IMR-90 (cell line): Measurements from ENCODE around the gene PDLIM1. TPM values are rescaled to one million over a fixed set of nuclear protein-coding genes. Genes with fewer than 3 reads are reported as not detected.
"Not testable (repeated sequence)": the region's sequence is repeated elsewhere in the genome, so short reads cannot be mapped to it uniquely, and the experiment has no call there.

ENCODE experiments used
- ATAC-seq: fragments of 200-7000 bp; cut with Tn5 transposase; 2 replicates; pipeline ENCODE4 v1.9.1; 2020; ENCODE audit warnings: low read depth, mild to moderate bottlenecking, moderate library complexity
- BruUV-seq: library from RNA; stranded (reverse); fragments of 400-500 nt; replicated peaks from 2 replicates; lab custom pipeline; 2021; lab: Mats Ljungman, UMichigan
- CTCF ChIA-PET: fragments of 300-600 bp; formaldehyde crosslinking; extraction: SDS; loops from one replicate; lab custom pipeline; 2021; ENCODE audit warnings: antibody characterized with exemption; lab: Yijun Ruan, JAX
- POLR2A ChIA-PET: fragments of 300-600 bp; sonication (Branson Sonifier 250); formaldehyde crosslinking; loops from one replicate; lab custom pipeline; 2022; ENCODE audit warnings: antibody characterized with exemption; ENCODE audit not compliant: unreplicated experiment; lab: Charles Lee
- DNase-seq: peaks from one replicate; pipeline ENCODE4 v3.0.0; 2013
- H2AFZ ChIP-seq: replicated peaks from 2 replicates; pipeline ENCODE3; 2013; ENCODE audit warnings: low read length, mild to moderate bottlenecking; ENCODE audit not compliant: poor library complexity
- H2AK5ac ChIP-seq: 2 replicates; pipeline ENCODE4 v1.6.1; 2013; ENCODE audit warnings: low read depth, low read length, inconsistent platforms
- H2AK9ac ChIP-seq: replicated peaks from 2 replicates; pipeline ENCODE3; 2013; ENCODE audit warnings: mild to moderate bottlenecking, low read depth, low read length, moderate library complexity; ENCODE audit not compliant: poor library complexity
- H2BK120ac ChIP-seq: 2 replicates; pipeline ENCODE4 v1.6.1; 2013; ENCODE audit warnings: low read depth, low read length, inconsistent platforms
- H2BK15ac ChIP-seq: 3 replicates; pipeline ENCODE4 v1.6.1; 2013; ENCODE audit warnings: low read depth, low read length, inconsistent platforms
- H2BK20ac ChIP-seq: 2 replicates; pipeline ENCODE4 v1.6.1; 2013; ENCODE audit warnings: low read depth, mild to moderate bottlenecking, inconsistent platforms, low read length, moderate library complexity
- H2BK5ac ChIP-seq: 2 replicates; pipeline ENCODE4 v1.6.1; 2013; ENCODE audit warnings: mild to moderate bottlenecking, low read depth, low read length, inconsistent platforms; ENCODE audit not compliant: poor library complexity, severe bottlenecking
- H3K14ac ChIP-seq: replicated peaks from 2 replicates; pipeline ENCODE4 v1.6.1; 2013; ENCODE audit warnings: low read depth, low read length, inconsistent platforms
- H3K18ac ChIP-seq: 2 replicates; pipeline ENCODE4 v1.6.1; 2013; ENCODE audit warnings: low read depth, low read length, control low read depth
- H3K23ac ChIP-seq: 2 replicates; pipeline ENCODE4 v1.6.1; 2013; ENCODE audit warnings: low read depth, low read length, inconsistent platforms
- H3K27ac ChIP-seq: 2 replicates; pipeline ENCODE4 v1.5.1; 2013; ENCODE audit warnings: mild to moderate bottlenecking, control low read depth, low read length; ENCODE audit not compliant: insufficient read depth
- H3K27me3 ChIP-seq: 2 replicates; pipeline ENCODE4 v1.6.1; 2013; ENCODE audit warnings: low read length; ENCODE audit not compliant: control insufficient read depth, insufficient read depth
- H3K36me3 ChIP-seq: 2 replicates; pipeline ENCODE4 v1.6.1; 2013; ENCODE audit warnings: low read length, mixed read lengths; ENCODE audit not compliant: control insufficient read depth, insufficient read depth
- H3K4ac ChIP-seq: 2 replicates; pipeline ENCODE4 v1.6.1; 2013; ENCODE audit warnings: low read depth, low read length, inconsistent platforms
- H3K4me1 ChIP-seq: 2 replicates; pipeline ENCODE4 v1.6.1; 2013; ENCODE audit warnings: low read length, mixed read lengths; ENCODE audit not compliant: control insufficient read depth, insufficient read depth
- H3K4me2 ChIP-seq: 2 replicates; pipeline ENCODE4 v1.6.1; 2013; ENCODE audit warnings: low read depth, mild to moderate bottlenecking, control low read depth, low read length, moderate library complexity
- H3K4me3 ChIP-seq: 2 replicates; pipeline ENCODE4 v1.5.1; 2013; ENCODE audit warnings: low read depth, mild to moderate bottlenecking, control low read depth, low read length, moderate library complexity; ENCODE audit not compliant: insufficient read depth
- H3K56ac ChIP-seq: 2 replicates; pipeline ENCODE4 v1.6.1; 2013; ENCODE audit warnings: low read length, inconsistent platforms; ENCODE audit not compliant: insufficient read depth; ENCODE audit errors: extremely low read depth
- H3K79me1 ChIP-seq, 2 experiments: 2 replicates each; pipeline ENCODE4 v1.6.1; 2013; ENCODE audit warnings: low read length in 2 of 2, inconsistent platforms in 1 of 2, low read depth in 1 of 2
- H3K9ac ChIP-seq: 2 replicates; pipeline ENCODE4 v1.6.1; 2013; ENCODE audit warnings: low read depth, low read length, control low read depth
- H3K9me1 ChIP-seq: 2 replicates; pipeline ENCODE4 v1.6.1; 2013; ENCODE audit warnings: low read length, inconsistent platforms; ENCODE audit not compliant: insufficient read depth
- H3K9me3 ChIP-seq: 2 replicates; pipeline ENCODE4 v1.6.1; 2013; ENCODE audit warnings: low read length; ENCODE audit not compliant: control insufficient read depth, insufficient read depth
- H4K20me1 ChIP-seq: 2 replicates; pipeline ENCODE4 v1.6.1; 2013; ENCODE audit warnings: low read length, inconsistent platforms; ENCODE audit not compliant: insufficient read depth
- H4K5ac ChIP-seq: 2 replicates; pipeline ENCODE4 v1.6.1; 2013; ENCODE audit warnings: mild to moderate bottlenecking, low read depth, low read length, control low read depth
- H4K8ac ChIP-seq, 2 experiments: 2 replicates each; pipeline ENCODE4 v1.6.1; 2013; ENCODE audit warnings: low read depth in 2 of 2, low read length in 2 of 2, control low read depth in 1 of 2, inconsistent platforms in 1 of 2
- H4K91ac ChIP-seq: 2 replicates; pipeline ENCODE4 v1.6.1; 2013; ENCODE audit warnings: low read depth, low read length, inconsistent platforms; ENCODE audit not compliant: insufficient read depth
- RAD21 ChIP-seq: IDR thresholded peaks from 2 replicates; pipeline ENCODE4 v1.6.1; 2012; ENCODE audit warnings: low read length, improper control_type of control experiment
- WGBS, 2 experiments: methylation state at CpG; one replicate each; pipeline versions ENCODE4 v1.1.5 to v1.1.7; 2013; ENCODE audit warnings: missing lambda C conversion rate in 2 of 2; ENCODE audit not compliant: insufficient read length in 1 of 2; ENCODE audit errors: extremely low coverage in 2 of 2; 5-methylcytosine and 5-hydroxymethylcytosine counted together
- dilution Hi-C: fragments of 300-500 bp; cut with HindIII; formaldehyde crosslinking; loops from one replicate; pipeline ENCODE4 v1.14.3; 2018; ENCODE audit warnings: low sequenced_read_pairs; ENCODE audit not compliant: unreplicated experiment
- in situ Hi-C: fragments of 300-500 bp; cut with MboI; formaldehyde crosslinking; loops from 3 replicates; pipeline ENCODE4 v1.14.3; 2019; ENCODE audit warnings: low sequenced_read_pairs, inconsistent platforms, mixed read lengths
- intact Hi-C: fragments of 100-400 bp; cut with micrococcal nuclease; formaldehyde crosslinking; loops from 2 replicates; pipeline ENCODE4 v1.10.0; 2022
- polyA plus RNA-seq, 3 experiments: library from polyadenylated mRNA; depleted of rRNA; stranded (reverse); fragments of >200 nt; gene quantifications; 2 replicates each; pipeline ENCODE4 v1.2.3, GENCODE V29; 2012; ENCODE audit warnings: low replicate concordance in 1 of 3
- total RNA-seq: library from RNA; depleted of rRNA; stranded (reverse); fragments of >200 nt; gene quantifications from 2 replicates; pipeline ENCODE4 v1.2.3, GENCODE V29; 2012

Gene PDLIM1
- total and polyA plus RNA-seq, 2 of the 4 experiments (the other 2 are of a cell fraction): 30.1 to 187 TPM

DNA sequence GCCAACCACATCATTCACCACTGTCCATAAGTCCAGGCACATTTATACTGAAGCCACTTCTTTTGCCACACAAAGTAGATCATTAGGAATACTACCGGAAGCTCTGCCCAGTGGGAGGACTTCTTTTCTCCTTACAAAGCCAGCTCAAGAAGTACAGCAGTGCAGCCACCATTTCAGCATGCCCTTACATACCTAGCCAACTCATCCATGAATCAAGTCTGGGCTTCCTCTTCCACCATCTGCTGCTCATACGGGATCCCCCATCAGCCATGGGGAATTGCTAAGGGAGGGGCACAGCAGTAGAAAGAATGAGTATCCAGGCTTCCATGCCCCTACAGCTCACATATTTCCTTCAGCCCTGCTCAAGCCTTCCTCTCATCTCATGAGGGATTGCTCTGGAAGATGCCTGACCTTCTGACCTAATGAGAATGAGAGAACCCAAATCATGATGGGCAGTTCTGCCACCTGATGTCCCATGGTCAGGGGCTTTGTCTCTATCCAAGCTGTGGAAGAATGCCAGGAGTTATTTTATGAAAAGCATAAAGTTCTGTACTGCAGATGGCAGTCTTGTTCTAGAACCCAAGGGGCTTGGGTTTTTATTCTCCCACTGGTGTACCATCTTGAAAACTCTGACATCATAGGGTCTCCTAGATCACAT lies 57.3 kb downstream of the PDLIM1 start (continued):
- TF ChIP-seq RAD21: no peak

DNA sequence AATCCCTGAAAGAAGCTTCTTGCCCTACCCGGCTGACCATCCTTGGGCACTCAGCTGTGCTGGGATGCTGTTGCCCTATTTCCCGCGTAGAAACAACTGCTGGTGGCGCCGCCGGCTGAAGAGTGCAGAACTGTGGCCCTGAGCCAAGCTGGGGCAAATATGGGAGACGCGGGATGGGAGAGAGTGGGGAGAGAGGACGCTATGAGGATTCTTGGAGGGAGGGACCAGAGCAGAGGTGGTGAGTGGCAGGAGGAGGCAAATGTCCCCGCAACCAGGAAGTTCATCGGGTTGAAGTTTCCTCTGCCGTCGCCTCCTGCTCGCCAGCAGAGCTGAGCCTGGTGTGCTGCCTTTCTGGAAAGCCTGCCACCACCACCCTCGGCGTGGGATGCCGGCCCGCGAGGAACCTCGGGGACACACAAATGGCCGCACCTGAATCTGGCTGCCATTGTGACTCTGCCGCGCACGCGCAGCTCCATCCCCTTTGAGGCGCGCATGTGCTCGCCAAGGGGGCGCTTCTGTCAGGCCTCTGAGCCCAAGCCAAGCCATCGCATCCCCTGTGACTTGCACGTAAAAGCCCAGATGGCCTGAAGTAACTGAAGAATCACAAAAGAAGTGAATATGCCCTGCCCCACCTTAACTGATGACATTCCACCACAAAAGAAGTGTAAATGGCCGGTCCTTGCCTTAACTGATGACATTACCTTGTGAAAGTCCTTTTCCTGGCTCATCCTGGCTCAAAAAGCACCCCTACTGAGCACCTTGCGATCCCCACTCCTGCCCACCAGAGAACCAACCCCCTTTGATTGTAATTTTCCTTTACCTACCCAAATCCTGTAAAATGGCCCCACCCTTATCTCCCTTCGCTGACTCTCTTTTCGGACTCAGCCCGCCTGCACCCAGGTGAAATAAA lies 59.9 kb downstream of the PDLIM1 start:
- Histone ChIP-seq H3K79me1 (peaks cover 0 to 35% of the 10 kb centered on the region in 2 experiments; a peak in 2 of 4 replicates), H3K14ac (peak overlapping the region; percentile 20), H3K36me3 (peaks cover 24% of the 10 kb centered on the region), H2AFZ (peak overlapping the region; percentile 83), H3K4me1 (peaks cover 16% of the 10 kb centered on the region), H2BK20ac (peak overlapping the region; percentile 53), H2BK5ac (peak overlapping the region; percentile 95), H2AK9ac (peak overlapping the region; percentile 53), H4K91ac (peak overlapping the region; percentile 58), H3K23ac (peak overlapping the region; percentile 66; the same call in 1 of the 2 replicates), H2BK15ac (peak overlapping the region; percentile 80; the same call in 1 of the 3 replicates), H4K5ac (peak overlapping the region; percentile 62), H2BK120ac (peak overlapping the region; percentile 73), H3K4ac (peak overlapping the region; percentile 68), H3K9me1 (peaks cover 15% of the 10 kb centered on the region), H4K8ac (peak overlapping the region; percentile 52 to 80), H2AK5ac (peak overlapping the region; percentile 72), H3K27ac (peak overlapping the region; percentile 86), H3K18ac (peak overlapping the region; percentile 66)
- BruUV-seq, H3K9ac ChIP-seq, H4K20me1 ChIP-seq, H3K4me3 ChIP-seq, H3K4me2 ChIP-seq, intact Hi-C loops, H3K9me3 ChIP-seq, H3K27me3 ChIP-seq, dilution Hi-C loops, POLR2A ChIA-PET, ATAC-seq, DNase-seq, CTCF ChIA-PET, H3K56ac ChIP-seq: not testable (repeated sequence)
- 46% methylated on average over 21 of the region's 36 CpGs; no CpG with 5 or more reads in 1 of the 2 experiments for WGBS, 2 experiments
- in situ Hi-C loops: loop anchor here (10.0 kb wide), 1 partner anchor 96 kb away; no protein-coding TSS in a partner anchor
